Suprapubic skin (tissue), 4 donors: Measurements from ENCODE around the gene TARBP1. TPM values are rescaled to one million over a fixed set of nuclear protein-coding genes. Genes with fewer than 3 reads are reported as not detected.

ENCODE experiments used
- DNase-seq, 2 donors: peaks; one replicate each; pipeline ENCODE4 v3.0.0-alpha.2; 2019; ENCODE audit warnings: low spot score in 2 of 2
- H3K27ac ChIP-seq: fragments of 200-600 bp; sonication (generic); one replicate; pipeline ENCODE4 v1.5.1; 2019
- H3K27me3 ChIP-seq: fragments of 200-600 bp; sonication (generic); one replicate; pipeline ENCODE4 v1.5.1; 2019
- H3K36me3 ChIP-seq: fragments of 200-600 bp; sonication (generic); one replicate; pipeline ENCODE4 v1.5.1; 2019
- H3K4me1 ChIP-seq: fragments of 200-600 bp; sonication (generic); one replicate; pipeline ENCODE4 v1.5.1; 2019
- H3K4me3 ChIP-seq: fragments of 200-600 bp; sonication (generic); one replicate; pipeline ENCODE4 v1.5.1; 2019; ENCODE audit warnings: mild to moderate bottlenecking
- H3K9me3 ChIP-seq: fragments of 200-600 bp; sonication (generic); one replicate; pipeline ENCODE4 v1.5.1; 2019
- CTCF ChIP-seq, 2 donors: fragments of 200-600 bp in 1 of 2; fragments of 450-650 bp in 1 of 2; sonication (generic) in 1 of 2; IDR thresholded peaks; one replicate each; pipeline ENCODE4 v1.5.1; 2016 to 2019; ENCODE audit warnings: antibody characterized with exemption in 2 of 2, mild to moderate bottlenecking in 1 of 2, moderate library complexity in 1 of 2
- EP300 ChIP-seq: sonication (generic); formaldehyde crosslinking; IDR thresholded peaks from one replicate; pipeline ENCODE4 v1.6.1; 2017; ENCODE audit warnings: antibody characterized with exemption
- POLR2A ChIP-seq, 2 donors: fragments of 450-650 bp; IDR thresholded peaks; one replicate each; pipeline ENCODE4 v1.6.1; 2017; ENCODE audit warnings: antibody characterized with exemption in 2 of 2, mild to moderate bottlenecking in 2 of 2, moderate library complexity in 2 of 2
- POLR2AphosphoS5 ChIP-seq, 3 donors: sonication (generic); formaldehyde crosslinking; IDR thresholded peaks; one replicate each; pipeline ENCODE4 v1.6.1; 2017; ENCODE audit warnings: antibody characterized with exemption in 3 of 3
- WGBS: methylation state at CpG from one replicate; pipeline ENCODE4 v1.1.5; 2018; 5-methylcytosine and 5-hydroxymethylcytosine counted together
- total RNA-seq, 4 donors: library from RNA; depleted of rRNA; stranded (reverse); fragments of >200 nt; gene quantifications; one replicate each; pipeline ENCODE4 v1.1.0, GENCODE V29; 2016

Gene TARBP1
- total RNA-seq, 4 donors from 2014 or later, result 21.1 to 78.2 (median 23.5) TPM

DNA sequence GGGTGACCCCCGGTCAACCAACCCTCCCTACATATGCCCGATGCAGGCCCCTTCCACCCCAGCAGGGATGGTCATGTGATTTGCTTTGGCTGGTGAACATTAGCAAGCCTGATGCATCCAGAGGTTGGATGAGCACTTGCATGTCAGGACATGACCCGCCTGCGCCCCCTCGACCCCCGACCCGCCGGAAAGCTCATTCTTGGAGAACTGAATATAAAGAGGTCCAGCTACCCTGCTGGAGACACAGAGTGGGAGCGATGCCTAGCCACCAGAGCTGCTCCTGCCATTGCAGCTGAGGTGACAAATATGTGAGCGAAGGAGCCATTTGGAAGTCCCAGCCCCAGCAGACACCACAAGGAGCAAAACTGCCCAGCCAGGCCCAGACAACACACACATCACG, 66.1 kb downstream of the TARBP1 start:
- TF ChIP-seq EP300 (no peak), POLR2AphosphoS5 (IDR thresholded peaks at IDR 0.05) (no peak), CTCF (IDR thresholded peaks at IDR 0.05) (no peak), POLR2A (IDR thresholded peaks at IDR 0.05) (no peak)
- WGBS, result 95% methylated on average over 11 of the region's 11 CpGs
- no peaks in the 10 kb centered on the region for H3K27me3 ChIP-seq

GRCh38 chr1:234409328-234409727, 69.7 kb downstream of the TARBP1 start:
- no peaks in the 10 kb centered on the region for H3K9me3 ChIP-seq
- H3K27ac ChIP-seq, result no peak overlapping the region
- no peak overlapping the region for H3K4me3 ChIP-seq
- no peaks in the 10 kb centered on the region for H3K4me1 ChIP-seq
- WGBS, result 64% methylated on average over 5 of the region's 5 CpGs
- TF ChIP-seq CTCF (IDR thresholded peaks at IDR 0.05), result no peak
- no peak for TF ChIP-seq EP300
- no peak for TF ChIP-seq POLR2A (IDR thresholded peaks at IDR 0.05)
- no peak for TF ChIP-seq POLR2AphosphoS5 (IDR thresholded peaks at IDR 0.05)
- H3K36me3 ChIP-seq, result peaks cover 28% of the 10 kb centered on the region
- no peaks in the 10 kb centered on the region for H3K27me3 ChIP-seq
- no peak for DNase-seq

More for the DNA sequence above, 66.1 kb downstream of the TARBP1 start:
- Histone ChIP-seq H3K9me3 (no peaks in the 10 kb centered on the region), H3K27ac (no peak overlapping the region), H3K4me3 (no peak overlapping the region), H3K4me1 (no peaks in the 10 kb centered on the region), H3K36me3 (peaks cover 39% of the 10 kb centered on the region)
- DNase-seq, result no peak

GRCh38 chr1:234408757-234409156, 70.2 kb downstream of the TARBP1 start:
- no peaks in the 10 kb centered on the region for H3K27me3 ChIP-seq
- H3K9me3 ChIP-seq, result no peaks in the 10 kb centered on the region
- TF ChIP-seq EP300 (no peak), POLR2A (IDR thresholded peaks at IDR 0.05) (no peak), POLR2AphosphoS5 (IDR thresholded peaks at IDR 0.05) (no peak), CTCF (IDR thresholded peaks at IDR 0.05) (no peak)
- no peak overlapping the region for H3K27ac ChIP-seq
- H3K4me3 ChIP-seq, result no peak overlapping the region
- DNase-seq, result no peak
- 93% methylated on average over 9 of the region's 9 CpGs for WGBS
- H3K36me3 ChIP-seq, result peaks cover 25% of the 10 kb centered on the region
- no peaks in the 10 kb centered on the region for H3K4me1 ChIP-seq

DNA sequence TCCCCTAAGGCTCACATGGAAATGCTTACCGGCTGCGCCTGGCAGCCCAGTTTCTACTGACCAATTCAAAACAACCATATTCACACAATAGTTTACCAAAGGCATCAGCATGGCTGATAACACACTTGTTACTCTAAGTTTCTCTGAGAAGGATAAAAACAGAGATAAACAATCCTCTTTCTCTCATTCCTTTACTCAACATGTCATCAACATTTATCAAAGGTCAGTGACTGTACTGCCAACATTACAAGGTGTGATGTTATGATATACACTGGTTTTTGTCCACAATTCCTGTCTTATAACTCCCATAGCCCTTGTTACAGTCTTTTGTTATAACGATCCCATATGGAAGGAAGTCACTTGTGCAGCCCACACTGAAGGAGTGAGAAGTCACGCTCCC, 72.1 kb downstream of the TARBP1 start:
- 89% methylated on average over 4 of the region's 4 CpGs for WGBS

GRCh38 chr1:234405676-234406075, 73.3 kb downstream of the TARBP1 start:
- no peak for DNase-seq
- Histone ChIP-seq H3K9me3 (no peaks in the 10 kb centered on the region), H3K27ac (no peak overlapping the region), H3K4me1 (peaks cover 7% of the 10 kb centered on the region), H3K36me3 (peaks cover 12% of the 10 kb centered on the region), H3K4me3 (no peak overlapping the region), H3K27me3 (no peaks in the 10 kb centered on the region)
- 72% methylated on average over 6 of the region's 6 CpGs for WGBS
- TF ChIP-seq POLR2AphosphoS5 (IDR thresholded peaks at IDR 0.05), result no peak
- no peak for TF ChIP-seq CTCF (IDR thresholded peaks at IDR 0.05)
- no peak for TF ChIP-seq EP300
- no peak for TF ChIP-seq POLR2A (IDR thresholded peaks at IDR 0.05)

More for the DNA sequence above, 72.1 kb downstream of the TARBP1 start:
- peaks cover 7% of the 10 kb centered on the region for H3K4me1 ChIP-seq
- H3K36me3 ChIP-seq, result peaks cover 15% of the 10 kb centered on the region
- no peak overlapping the region for H3K27ac ChIP-seq
- TF ChIP-seq EP300, result no peak
- no peak for TF ChIP-seq POLR2AphosphoS5 (IDR thresholded peaks at IDR 0.05)
- no peak for TF ChIP-seq POLR2A (IDR thresholded peaks at IDR 0.05)
- TF ChIP-seq CTCF (IDR thresholded peaks at IDR 0.05), result no peak
- H3K9me3 ChIP-seq, result no peaks in the 10 kb centered on the region
- no peak overlapping the region for H3K4me3 ChIP-seq
- no peaks in the 10 kb centered on the region for H3K27me3 ChIP-seq
- DNase-seq, result no peak
